GM23338 (cell line): ENCODE results near the gene PERCC1. TPM values are rescaled to one million over a fixed set of nuclear protein-coding genes. Genes with fewer than 3 reads are reported as not detected.

Source experiments
- ATAC-seq: fragments of 200-7000 bp; cut with Tn5 transposase; 3 replicates; pipeline ENCODE4 v1.9.1; 2020
- DNase-seq: peaks from one replicate; pipeline ENCODE4 v3.0.0-alpha.2; 2015; ENCODE audit warnings: low spot score
- H2AFZ ChIP-seq: fragments of 200-600 bp; sonication (generic); 2 replicates; pipeline ENCODE4 v1.8.0; 2016; ENCODE audit warnings: antibody characterized with exemption, mild to moderate bottlenecking, moderate library complexity
- H3F3A ChIP-seq: fragments of 200-600 bp; sonication (generic); replicated peaks from 2 replicates; pipeline ENCODE4 v1.8.0; 2017; ENCODE audit warnings: antibody characterized with exemption, mixed run types, low read depth
- H3K27ac ChIP-seq: fragments of 200-600 bp; sonication (generic); 2 replicates; pipeline ENCODE4 v1.6.1; 2016; ENCODE audit warnings: low read depth
- H3K27me3 ChIP-seq: fragments of 200-600 bp; sonication (generic); 2 replicates; pipeline ENCODE4 v1.8.0; 2016; ENCODE audit warnings: mild to moderate bottlenecking, mixed run types, moderate library complexity; ENCODE audit not compliant: insufficient read depth
- H3K36me3 ChIP-seq: fragments of 200-600 bp; sonication (generic); 2 replicates; pipeline ENCODE4 v1.8.0; 2016; ENCODE audit warnings: mild to moderate bottlenecking; ENCODE audit not compliant: insufficient read depth
- H3K4me1 ChIP-seq: fragments of 200-600 bp; sonication (generic); 2 replicates; pipeline ENCODE4 v1.8.0; 2016; ENCODE audit warnings: mild to moderate bottlenecking, moderate library complexity; ENCODE audit not compliant: insufficient read depth
- H3K4me2 ChIP-seq: fragments of 200-600 bp; sonication (generic); 2 replicates; pipeline ENCODE4 v1.7.1; 2017; ENCODE audit warnings: mixed run types
- H3K4me3 ChIP-seq: fragments of 200-600 bp; sonication (generic); 2 replicates; pipeline ENCODE4 v1.6.1; 2016; ENCODE audit warnings: mixed run types
- H3K79me2 ChIP-seq: fragments of 200-600 bp; sonication (generic); replicated peaks from 2 replicates; pipeline ENCODE4 v1.8.0; 2017; ENCODE audit warnings: mild to moderate bottlenecking; ENCODE audit not compliant: insufficient read depth
- H3K9me2 ChIP-seq: fragments of 200-600 bp; sonication (generic); 2 replicates; pipeline ENCODE4 v1.8.0; 2017; ENCODE audit not compliant: insufficient read depth
- H4K20me1 ChIP-seq: fragments of 200-600 bp; sonication (generic); replicated peaks from 2 replicates; pipeline ENCODE4 v1.8.0; 2017; ENCODE audit warnings: mild to moderate bottlenecking; ENCODE audit not compliant: insufficient read depth
- H3K27ac Mint-ChIP-seq: 2 replicates; pipeline ENCODE4 v1.8.0; 2020; ENCODE audit warnings: inconsistent platforms, mild to moderate bottlenecking, moderate library complexity, mixed read lengths
- H3K27me3 Mint-ChIP-seq: 3 replicates; pipeline ENCODE4 v1.8.0; 2022; ENCODE audit warnings: low read depth, mild to moderate bottlenecking, moderate library complexity, mixed read lengths, inconsistent platforms; ENCODE audit not compliant: insufficient read depth, poor library complexity
- H3K36me3 Mint-ChIP-seq: 3 replicates; pipeline ENCODE4 v1.8.0; 2021; ENCODE audit warnings: low read depth, mild to moderate bottlenecking, inconsistent platforms, moderate library complexity, mixed read lengths
- H3K4me1 Mint-ChIP-seq: 3 replicates; pipeline ENCODE4 v1.8.0; 2020; ENCODE audit warnings: mild to moderate bottlenecking, inconsistent platforms, mixed read lengths
- H3K4me3 Mint-ChIP-seq: 3 replicates; pipeline ENCODE4 v1.8.0; 2021; ENCODE audit warnings: moderate library complexity, mild to moderate bottlenecking, inconsistent platforms, mixed read lengths
- H3K9me3 Mint-ChIP-seq: 3 replicates; pipeline ENCODE4 v1.8.0; 2020; ENCODE audit warnings: moderate library complexity, mild to moderate bottlenecking, inconsistent platforms, mixed read lengths
- CREB1 ChIP-seq: fragments of 250-450 bp; sonication (Bioruptor Pico); IDR thresholded peaks from 2 replicates; pipeline ENCODE4 v1.5.0; 2020; ENCODE audit warnings: low read depth, mild to moderate bottlenecking, moderate library complexity
- ETS1 ChIP-seq: IDR thresholded peaks from 2 replicates; pipeline ENCODE4 v1.6.1; 2016; ENCODE audit warnings: antibody characterized with exemption
- EZH2 ChIP-seq: fragments of 200-600 bp; sonication (generic); IDR thresholded peaks from one replicate; pipeline ENCODE4 v1.8.0; 2017; ENCODE audit warnings: antibody characterized with exemption, mild to moderate bottlenecking, low read depth; ENCODE audit not compliant: unreplicated experiment
- EZH2phosphoT487 ChIP-seq: fragments of 200-600 bp; sonication (generic); IDR thresholded peaks from one replicate; pipeline ENCODE4 v1.8.1; 2018; ENCODE audit warnings: antibody characterized with exemption; ENCODE audit not compliant: unreplicated experiment
- JUNB ChIP-seq: IDR thresholded peaks from one replicate; pipeline ENCODE4 v1.6.1; 2016; ENCODE audit warnings: antibody characterized with exemption; ENCODE audit not compliant: unreplicated experiment
- POLR2AphosphoS5 ChIP-seq: IDR thresholded peaks from 2 replicates; pipeline ENCODE4 v1.6.1; 2016; ENCODE audit warnings: antibody characterized with exemption, low read depth
- REST ChIP-seq: IDR thresholded peaks from one replicate; pipeline ENCODE4 v1.6.1; 2018; ENCODE audit warnings: antibody characterized with exemption; ENCODE audit not compliant: unreplicated experiment
- STAT1 ChIP-seq: IDR thresholded peaks from one replicate; pipeline ENCODE4 v1.6.1; 2016; ENCODE audit warnings: antibody characterized with exemption; ENCODE audit not compliant: unreplicated experiment
- ZNF114 ChIP-seq: fragments of 250-450 bp; sonication (Bioruptor Pico); IDR thresholded peaks from 2 replicates; pipeline ENCODE4 v1.5.0; 2020; ENCODE audit warnings: mild to moderate bottlenecking, moderate library complexity
- polyA plus RNA-seq: library from polyadenylated mRNA; unstranded; fragments of >200 nt; fragmentation: Nextera tagmentation; extraction: Ambion mirVana; gene quantifications from 2 replicates; pipeline ENCODE4 v1.2.1, GENCODE V29; 2016
- total RNA-seq: library from RNA; depleted of rRNA; stranded (reverse); fragments of >200 nt; shearing (Covaris generic); gene quantifications from 2 replicates; pipeline ENCODE4 v1.2.3, GENCODE V29; 2014
- TF ChIP-seq, protein P1 (sequence below): fragments of 250-450 bp; sonication (Bioruptor Pico); IDR thresholded peaks from 2 replicates; pipeline ENCODE4 v1.5.0; 2020; ENCODE audit warnings: mild to moderate bottlenecking, moderate library complexity

PERCC1 gene
- total and polyA plus RNA-seq, 2 experiments from 2014 or later = not detected

DNA sequence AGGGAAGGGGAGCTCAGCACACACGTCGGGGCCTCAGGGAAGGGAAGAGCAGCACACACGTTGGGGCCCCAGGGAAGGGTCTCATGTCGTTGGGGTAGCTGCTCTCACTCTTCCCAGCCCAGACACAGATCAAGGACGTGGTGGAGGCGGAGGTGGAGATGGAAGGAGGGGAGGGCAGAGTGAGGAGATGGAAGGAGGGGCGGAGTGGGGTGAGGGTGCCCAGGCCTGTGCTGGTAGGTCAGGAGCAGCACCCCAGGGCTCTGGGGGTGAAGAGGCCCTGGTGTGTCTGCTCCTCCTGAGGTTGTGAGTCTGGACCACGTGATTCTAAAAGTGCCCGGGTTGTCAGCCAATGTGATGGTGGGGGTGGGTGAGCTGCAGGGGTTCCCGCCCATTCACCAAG lies 29.1 kb downstream of the PERCC1 start:
- H3K27ac Mint-ChIP-seq = no peak overlapping the region
- peaks cover 8% of the 10 kb centered on the region for H3K36me3 Mint-ChIP-seq
- Histone ChIP-seq H4K20me1 (peaks cover 4% of the 10 kb centered on the region), H3K4me1 (no peaks in the 10 kb centered on the region), H3K27me3 (no peaks in the 10 kb centered on the region), H2AFZ (no peak overlapping the region), H3K36me3 (no peaks in the 10 kb centered on the region), H3F3A (no peaks in the 10 kb centered on the region), H3K27ac (no peak overlapping the region), H3K9me2 (no peaks in the 10 kb centered on the region), H3K4me3 (no peak overlapping the region), H3K79me2 (no peaks in the 10 kb centered on the region; the same call in 1 of the 2 replicates), H3K4me2 (no peak overlapping the region)
- TF ChIP-seq, protein P1, sequence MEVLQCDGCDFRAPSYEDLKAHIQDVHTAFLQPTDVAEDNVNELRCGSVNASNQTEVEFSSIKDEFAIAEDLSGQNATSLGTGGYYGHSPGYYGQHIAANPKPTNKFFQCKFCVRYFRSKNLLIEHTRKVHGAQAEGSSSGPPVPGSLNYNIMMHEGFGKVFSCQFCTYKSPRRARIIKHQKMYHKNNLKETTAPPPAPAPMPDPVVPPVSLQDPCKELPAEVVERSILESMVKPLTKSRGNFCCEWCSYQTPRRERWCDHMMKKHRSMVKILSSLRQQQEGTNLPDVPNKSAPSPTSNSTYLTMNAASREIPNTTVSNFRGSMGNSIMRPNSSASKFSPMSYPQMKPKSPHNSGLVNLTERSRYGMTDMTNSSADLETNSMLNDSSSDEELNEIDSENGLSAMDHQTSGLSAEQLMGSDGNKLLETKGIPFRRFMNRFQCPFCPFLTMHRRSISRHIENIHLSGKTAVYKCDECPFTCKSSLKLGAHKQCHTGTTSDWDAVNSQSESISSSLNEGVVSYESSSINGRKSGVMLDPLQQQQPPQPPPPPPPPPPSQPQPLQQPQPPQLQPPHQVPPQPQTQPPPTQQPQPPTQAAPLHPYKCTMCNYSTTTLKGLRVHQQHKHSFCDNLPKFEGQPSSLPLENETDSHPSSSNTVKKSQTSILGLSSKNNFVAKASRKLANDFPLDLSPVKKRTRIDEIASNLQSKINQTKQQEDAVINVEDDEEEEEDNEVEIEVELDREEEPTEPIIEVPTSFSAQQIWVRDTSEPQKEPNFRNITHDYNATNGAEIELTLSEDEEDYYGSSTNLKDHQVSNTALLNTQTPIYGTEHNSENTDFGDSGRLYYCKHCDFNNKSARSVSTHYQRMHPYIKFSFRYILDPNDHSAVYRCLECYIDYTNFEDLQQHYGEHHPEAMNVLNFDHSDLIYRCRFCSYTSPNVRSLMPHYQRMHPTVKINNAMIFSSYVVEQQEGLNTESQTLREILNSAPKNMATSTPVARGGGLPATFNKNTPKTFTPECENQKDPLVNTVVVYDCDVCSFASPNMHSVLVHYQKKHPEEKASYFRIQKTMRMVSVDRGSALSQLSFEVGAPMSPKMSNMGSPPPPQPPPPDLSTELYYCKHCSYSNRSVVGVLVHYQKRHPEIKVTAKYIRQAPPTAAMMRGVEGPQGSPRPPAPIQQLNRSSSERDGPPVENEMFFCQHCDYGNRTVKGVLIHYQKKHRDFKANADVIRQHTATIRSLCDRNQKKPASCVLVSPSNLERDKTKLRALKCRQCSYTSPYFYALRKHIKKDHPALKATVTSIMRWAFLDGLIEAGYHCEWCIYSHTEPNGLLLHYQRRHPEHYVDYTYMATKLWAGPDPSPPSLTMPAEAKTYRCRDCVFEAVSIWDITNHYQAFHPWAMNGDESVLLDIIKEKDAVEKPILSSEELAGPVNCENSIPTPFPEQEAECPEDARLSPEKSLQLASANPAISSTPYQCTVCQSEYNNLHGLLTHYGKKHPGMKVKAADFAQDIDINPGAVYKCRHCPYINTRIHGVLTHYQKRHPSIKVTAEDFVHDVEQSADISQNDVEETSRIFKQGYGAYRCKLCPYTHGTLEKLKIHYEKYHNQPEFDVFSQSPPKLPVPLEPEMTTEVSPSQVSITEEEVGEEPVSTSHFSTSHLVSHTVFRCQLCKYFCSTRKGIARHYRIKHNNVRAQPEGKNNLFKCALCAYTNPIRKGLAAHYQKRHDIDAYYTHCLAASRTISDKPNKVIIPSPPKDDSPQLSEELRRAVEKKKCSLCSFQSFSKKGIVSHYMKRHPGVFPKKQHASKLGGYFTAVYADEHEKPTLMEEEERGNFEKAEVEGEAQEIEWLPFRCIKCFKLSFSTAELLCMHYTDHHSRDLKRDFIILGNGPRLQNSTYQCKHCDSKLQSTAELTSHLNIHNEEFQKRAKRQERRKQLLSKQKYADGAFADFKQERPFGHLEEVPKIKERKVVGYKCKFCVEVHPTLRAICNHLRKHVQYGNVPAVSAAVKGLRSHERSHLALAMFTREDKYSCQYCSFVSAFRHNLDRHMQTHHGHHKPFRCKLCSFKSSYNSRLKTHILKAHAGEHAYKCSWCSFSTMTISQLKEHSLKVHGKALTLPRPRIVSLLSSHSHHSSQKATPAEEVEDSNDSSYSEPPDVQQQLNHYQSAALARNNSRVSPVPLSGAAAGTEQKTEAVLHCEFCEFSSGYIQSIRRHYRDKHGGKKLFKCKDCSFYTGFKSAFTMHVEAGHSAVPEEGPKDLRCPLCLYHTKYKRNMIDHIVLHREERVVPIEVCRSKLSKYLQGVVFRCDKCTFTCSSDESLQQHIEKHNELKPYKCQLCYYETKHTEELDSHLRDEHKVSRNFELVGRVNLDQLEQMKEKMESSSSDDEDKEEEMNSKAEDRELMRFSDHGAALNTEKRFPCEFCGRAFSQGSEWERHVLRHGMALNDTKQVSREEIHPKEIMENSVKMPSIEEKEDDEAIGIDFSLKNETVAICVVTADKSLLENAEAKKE (CRISPR knock-in tag) = no peak
- no peak for TF ChIP-seq POLR2AphosphoS5
- TF ChIP-seq CREB1 (CRISPR knock-in tag) = no peak
- no peak for TF ChIP-seq JUNB
- TF ChIP-seq ZNF114 = no peak
- TF ChIP-seq STAT1 = no peak
- no peak for TF ChIP-seq ETS1
- no peak for TF ChIP-seq REST
- TF ChIP-seq EZH2 = no peak
- no peak for TF ChIP-seq EZH2phosphoT487
- no peak for ATAC-seq
- no peak overlapping the region for H3K4me3 Mint-ChIP-seq
- DNase-seq = no peak
- H3K4me1 Mint-ChIP-seq = no peaks in the 10 kb centered on the region; the same call in 2 of the 3 replicates
- no peaks in the 10 kb centered on the region for H3K27me3 Mint-ChIP-seq
- no peaks in the 10 kb centered on the region for H3K9me3 Mint-ChIP-seq
